KBM-7 (cell line): ENCODE results near the gene SLIT1.
"Not testable (repeated sequence)": the region's sequence is repeated elsewhere in the genome, so short reads cannot be mapped to it uniquely, and the experiment has no call there.

Source experiments
- DNase-seq: peaks from one replicate; pipeline ENCODE4 v3.0.0-alpha.2; 2015
- in situ Hi-C: fragments of 300-500 bp; cut with MboI; formaldehyde crosslinking; loops from 2 replicates; pipeline ENCODE4 v1.14.3; 2020; ENCODE audit warnings: low sequenced_read_pairs, low pct_unique_long_range_greater_than_20kb, mixed read lengths

Gene SLIT1

DNA sequence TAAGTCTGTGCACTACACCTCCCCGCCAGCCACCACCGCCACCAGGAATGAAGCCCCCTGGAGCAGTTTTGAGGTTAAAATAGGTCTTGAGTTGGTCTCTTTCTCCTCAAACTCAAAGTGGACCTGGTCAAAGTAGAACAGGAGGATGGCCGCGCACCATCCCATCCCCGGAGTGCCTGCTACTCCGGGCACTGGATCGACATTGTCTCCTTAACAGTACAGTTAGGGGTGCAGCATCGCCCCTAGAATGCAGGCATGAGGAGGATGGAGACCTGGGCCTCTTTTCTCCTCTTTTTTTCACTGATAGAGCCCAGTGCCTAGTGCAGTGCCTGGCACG lies 145.5 kb downstream of the SLIT1 start:
- no peak for DNase-seq
- in situ Hi-C loops: no loop called here

GRCh38 chr10:97039538-97040247 lies 146.1 kb downstream of the SLIT1 start:
- DNase-seq: peak; percentile 66
- in situ Hi-C loops: no loop called here

GRCh38 chr10:97038688-97039087 lies 147.1 kb downstream of the SLIT1 start:
- DNase-seq: no peak
- in situ Hi-C loops: no loop called here

DNA sequence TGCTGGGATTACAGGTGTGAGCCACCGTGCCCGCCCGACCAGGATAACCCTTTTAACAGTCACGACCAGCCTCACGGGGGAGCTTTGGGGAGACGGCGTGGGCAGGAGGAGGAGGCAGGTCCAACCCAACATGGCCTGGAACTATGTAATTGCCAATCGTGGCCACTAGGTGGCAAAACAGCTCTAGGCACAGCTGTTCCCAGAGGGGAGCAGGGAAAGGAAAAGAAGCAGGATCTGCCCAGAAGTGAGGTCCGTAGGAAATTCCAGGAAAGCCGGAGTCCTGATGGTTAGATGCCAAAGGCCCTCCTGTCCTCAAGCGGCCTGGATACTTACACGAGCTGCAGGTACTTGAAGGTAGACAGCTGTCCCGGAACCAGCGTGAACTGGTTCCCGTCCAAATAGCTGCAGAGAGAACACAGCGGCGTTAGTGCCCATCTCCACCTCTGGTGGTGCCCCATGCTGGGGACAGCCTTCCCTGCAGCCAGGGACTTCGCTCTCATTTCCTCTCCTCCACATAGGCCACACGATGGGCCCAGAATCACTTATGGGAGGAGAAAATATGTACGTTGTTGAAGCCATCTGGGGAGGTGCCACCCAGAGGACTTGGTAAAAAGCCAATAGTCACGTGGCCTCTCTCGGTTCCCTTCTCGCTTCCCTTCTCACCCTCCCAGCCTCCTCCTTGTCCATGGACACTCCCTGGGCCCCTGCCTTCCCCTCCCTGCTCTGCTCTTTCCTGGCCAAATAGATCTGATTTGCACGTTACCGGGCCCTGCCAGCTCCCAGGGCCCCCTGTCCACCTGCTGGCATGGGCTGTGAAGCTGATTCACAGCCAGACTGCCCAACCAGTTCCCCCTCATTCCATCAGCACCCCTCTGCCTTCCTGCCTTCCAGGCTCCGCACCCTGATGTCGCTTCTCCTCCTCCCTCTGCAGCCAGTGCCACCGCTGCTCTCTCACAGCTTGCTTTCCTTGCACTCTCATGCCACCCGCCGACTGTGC lies 148.1 kb downstream of the SLIT1 start:
- in situ Hi-C loops: no loop called here

GRCh38 chr10:97034958-97035769 lies 150.6 kb downstream of the SLIT1 start:
- in situ Hi-C loops: no loop called here
- no peak for DNase-seq

More for the DNA sequence above, 148.1 kb downstream of the SLIT1 start:
- peak; percentile 90 for DNase-seq

DNA sequence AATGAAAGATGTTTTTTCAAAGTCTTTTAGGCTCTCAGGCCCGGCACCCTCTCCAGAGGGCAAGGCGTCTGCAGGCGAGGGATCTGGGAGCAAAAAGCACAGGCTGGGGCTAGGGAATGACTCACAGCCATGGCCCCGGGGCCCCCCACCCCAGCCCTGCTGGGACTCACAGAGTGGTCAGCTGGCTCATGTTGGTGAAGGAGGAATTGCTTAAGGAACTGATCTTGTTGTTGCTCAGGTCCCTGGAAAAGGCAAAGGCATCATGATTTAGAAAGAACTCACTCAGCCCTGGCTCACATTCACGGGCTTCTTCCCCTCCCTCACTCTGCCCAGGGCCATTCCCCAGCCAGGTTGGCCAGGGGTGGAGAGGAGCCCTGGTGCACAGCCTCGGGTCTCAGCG lies 151.5 kb downstream of the SLIT1 start:
- in situ Hi-C loops: no loop called here

GRCh38 chr10:97033841-97034240 lies 151.9 kb downstream of the SLIT1 start:
- in situ Hi-C loops, DNase-seq: not testable (repeated sequence)

More for the DNA sequence above, 151.5 kb downstream of the SLIT1 start:
- no peak for DNase-seq

- in situ Hi-C loops: no loop called here
- DNase-seq: no peak
These were observed 153.1 kb downstream of the SLIT1 start for GRCh38 chr10:97032624-97033023.

DNA sequence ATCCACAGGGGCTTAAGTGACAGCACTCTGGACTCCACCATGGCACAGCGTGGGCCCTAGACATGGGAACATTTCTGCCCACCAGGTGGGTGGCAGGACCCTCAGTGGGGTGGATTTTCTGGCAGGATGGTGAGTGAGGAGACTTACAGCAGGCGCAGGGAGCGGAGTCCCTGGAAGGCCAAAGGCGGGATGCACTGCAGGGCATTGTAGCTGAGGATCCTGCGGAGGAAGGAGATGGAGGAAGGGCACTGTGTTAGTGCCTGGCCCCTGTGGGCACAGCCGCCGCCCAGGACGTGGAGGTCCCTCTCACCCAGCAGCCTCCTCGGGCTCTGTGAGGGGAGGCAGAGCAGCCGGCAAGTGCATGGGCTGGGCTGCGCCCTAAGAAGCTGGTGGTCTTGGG lies 154.3 kb downstream of the SLIT1 start:
- in situ Hi-C loops: no loop called here

DNA sequence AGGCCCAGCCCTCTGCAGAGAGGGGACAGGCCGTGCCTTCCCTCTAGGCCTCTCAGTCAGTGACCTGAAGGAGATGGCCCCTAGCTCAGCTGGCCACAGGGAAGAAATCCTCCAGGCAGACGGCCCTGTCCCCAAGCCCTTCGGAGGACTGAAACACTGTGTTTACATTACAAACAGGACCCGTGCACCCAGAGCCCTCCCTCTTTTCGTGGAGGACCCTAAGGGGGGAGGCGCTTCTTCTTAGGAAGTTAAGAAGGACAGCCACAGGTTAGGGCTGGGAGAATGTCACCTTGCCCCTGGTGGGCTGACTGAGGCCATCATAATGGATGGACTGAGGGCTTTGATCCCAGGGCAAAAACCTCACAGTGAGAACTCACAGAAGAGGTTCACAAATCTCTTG lies 154.9 kb downstream of the SLIT1 start:
- DNase-seq: no peak
- in situ Hi-C loops: no loop called here

More for the DNA sequence above, 154.3 kb downstream of the SLIT1 start:
- no peak for DNase-seq

- in situ Hi-C loops: no loop called here
- DNase-seq: no peak
These were observed 156.5 kb downstream of the SLIT1 start for GRCh38 chr10:97029271-97029670.

GRCh38 chr10:97028832-97029178 lies 157.0 kb downstream of the SLIT1 start:
- DNase-seq: no peak
- in situ Hi-C loops: no loop called here

DNA sequence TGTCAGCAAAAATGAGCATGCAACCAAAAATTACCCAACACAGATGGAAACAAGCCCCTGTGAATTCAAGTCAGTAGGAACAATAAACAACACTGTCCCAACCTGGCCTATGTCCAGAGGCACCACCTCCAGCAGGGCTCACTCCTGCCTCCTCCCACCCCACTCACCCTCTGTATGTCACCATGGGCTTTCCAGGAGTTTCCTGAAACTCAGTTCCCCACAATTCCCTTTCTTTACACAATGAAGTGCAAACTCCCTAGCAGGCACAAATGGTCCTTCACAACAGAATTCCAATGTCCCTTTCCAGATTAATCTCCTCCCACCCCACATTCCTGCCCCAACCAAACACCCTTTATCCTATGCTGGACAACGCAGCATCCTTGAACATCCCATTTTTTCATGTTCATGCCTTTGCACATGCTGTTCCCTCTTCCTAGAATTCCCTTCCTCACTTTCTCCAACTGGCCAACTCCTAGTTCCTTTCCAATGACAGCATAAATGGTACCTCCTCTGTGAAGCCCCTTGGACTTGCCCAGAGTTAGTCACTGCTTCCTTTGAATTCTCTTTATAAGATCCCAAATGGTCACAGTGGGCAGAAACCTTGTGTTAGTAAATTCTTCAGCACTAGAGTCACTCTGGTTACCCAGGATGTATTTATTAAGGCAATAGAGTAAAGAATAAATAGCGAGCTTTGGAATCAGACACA lies 157.5 kb downstream of the SLIT1 start:
- in situ Hi-C loops: no loop called here
- no peak for DNase-seq

GRCh38 chr10:97025613-97026242 lies 160.0 kb downstream of the SLIT1 start:
- in situ Hi-C loops: no loop called here
- DNase-seq: peak; percentile 69

DNA sequence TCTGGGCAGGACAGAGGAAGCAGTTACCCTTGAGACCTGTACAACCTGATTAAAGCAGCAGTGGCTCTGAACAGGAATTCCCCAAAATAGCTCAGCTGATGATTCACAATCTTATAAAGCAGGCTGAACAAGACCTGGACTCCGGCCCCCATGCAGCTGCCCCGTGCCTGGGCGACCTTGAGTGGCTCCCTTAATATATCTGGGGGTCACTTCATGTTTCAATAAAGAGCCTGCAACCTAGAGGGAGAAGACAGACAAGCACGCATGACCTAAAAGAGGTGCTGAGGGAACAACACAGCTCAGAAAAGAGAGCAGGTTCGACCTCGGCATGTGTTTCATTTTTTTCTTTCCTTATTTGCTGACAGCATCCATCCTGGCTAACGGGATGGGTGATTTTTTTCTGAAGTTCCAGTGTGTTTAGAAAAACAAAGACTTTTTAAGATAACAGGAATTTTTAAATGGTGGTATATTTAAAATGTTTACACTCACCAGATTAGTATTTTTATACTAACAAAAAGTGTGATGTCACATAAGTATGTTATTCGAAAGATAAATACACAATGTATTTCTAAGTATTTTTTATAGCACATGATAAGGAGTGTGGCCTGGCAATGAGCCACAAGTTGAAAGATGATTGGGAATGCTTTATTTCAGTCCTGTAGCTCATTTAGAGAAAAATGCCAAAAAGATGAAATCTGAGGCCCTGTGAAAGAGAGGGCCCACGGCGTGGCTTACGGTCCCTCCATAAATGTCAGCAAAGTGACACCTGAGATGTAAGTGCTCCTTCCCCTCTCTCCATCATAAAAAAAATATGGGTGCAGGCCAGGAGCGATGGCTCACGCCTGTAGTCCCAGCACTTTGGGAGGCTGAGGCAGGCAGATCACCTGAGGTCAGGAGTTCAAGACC lies 161.3 kb downstream of the SLIT1 start:
- in situ Hi-C loops: no loop called here
- DNase-seq: no peak

DNA sequence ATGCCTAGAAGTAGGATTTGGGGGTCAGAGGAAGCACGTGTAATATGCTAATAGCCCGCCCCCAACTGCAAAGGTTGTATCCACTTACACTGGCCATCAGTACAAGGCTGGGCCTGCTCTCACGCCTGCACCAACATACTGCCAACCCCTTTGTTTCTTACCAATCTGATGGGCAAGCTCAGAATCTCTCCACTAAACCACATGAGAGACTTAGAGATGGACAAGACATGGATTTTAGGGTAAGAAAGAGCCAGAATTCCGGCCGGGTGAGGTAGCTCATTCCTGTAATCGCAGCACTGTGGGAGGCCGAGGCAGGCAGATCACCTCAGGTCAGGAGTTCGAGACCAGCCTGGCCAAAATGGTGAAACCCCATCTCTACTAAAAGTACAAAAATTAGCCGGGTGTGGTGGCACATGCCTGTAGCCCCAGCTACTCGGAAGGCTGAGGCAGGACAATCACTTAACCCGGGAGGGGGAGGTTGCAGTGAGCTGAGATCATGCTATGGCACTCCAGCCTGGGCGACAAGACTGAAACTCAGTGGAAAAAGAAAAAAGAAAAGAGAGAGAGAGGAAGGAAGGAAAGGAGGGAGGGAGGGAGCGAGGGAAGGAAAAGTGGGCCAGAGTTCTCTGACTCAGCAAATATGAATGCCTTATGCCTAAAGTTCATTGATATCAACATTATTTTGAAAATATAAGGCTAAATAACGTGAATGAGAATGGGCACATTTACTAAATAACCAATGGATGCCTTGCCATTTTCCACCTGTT lies 162.2 kb downstream of the SLIT1 start:
- in situ Hi-C loops: no loop called here
- DNase-seq: no peak

- in situ Hi-C loops: no loop called here
- no peak for DNase-seq
These were observed 163.1 kb downstream of the SLIT1 start for GRCh38 chr10:97022616-97023015.
